IMR-90 (cell line): ENCODE results near the gene STARD13. TPM values are rescaled to one million over a fixed set of nuclear protein-coding genes. Genes with fewer than 3 reads are reported as not detected.

Experiments
- ATAC-seq: fragments of 200-7000 bp; cut with Tn5 transposase; 2 replicates; pipeline ENCODE4 v1.9.1; 2020; ENCODE audit warnings: low read depth, mild to moderate bottlenecking, moderate library complexity
- BruUV-seq: library from RNA; stranded (reverse); fragments of 400-500 nt; replicated peaks from 2 replicates; lab custom pipeline; 2021; lab: Mats Ljungman, UMichigan
- CTCF ChIA-PET: fragments of 300-600 bp; formaldehyde crosslinking; extraction: SDS; loops from one replicate; lab custom pipeline; 2021; ENCODE audit warnings: antibody characterized with exemption; lab: Yijun Ruan, JAX
- POLR2A ChIA-PET: fragments of 300-600 bp; sonication (Branson Sonifier 250); formaldehyde crosslinking; loops from one replicate; lab custom pipeline; 2022; ENCODE audit warnings: antibody characterized with exemption; ENCODE audit not compliant: unreplicated experiment; lab: Charles Lee
- DNase-seq: peaks from one replicate; pipeline ENCODE4 v3.0.0; 2013
- H2AFZ ChIP-seq: replicated peaks from 2 replicates; pipeline ENCODE3; 2013; ENCODE audit warnings: low read length, mild to moderate bottlenecking; ENCODE audit not compliant: poor library complexity
- H2AK5ac ChIP-seq: 2 replicates; pipeline ENCODE4 v1.6.1; 2013; ENCODE audit warnings: low read depth, low read length, inconsistent platforms
- H2AK9ac ChIP-seq: replicated peaks from 2 replicates; pipeline ENCODE3; 2013; ENCODE audit warnings: mild to moderate bottlenecking, low read depth, low read length, moderate library complexity; ENCODE audit not compliant: poor library complexity
- H2BK120ac ChIP-seq: 2 replicates; pipeline ENCODE4 v1.6.1; 2013; ENCODE audit warnings: low read depth, low read length, inconsistent platforms
- H2BK15ac ChIP-seq: 3 replicates; pipeline ENCODE4 v1.6.1; 2013; ENCODE audit warnings: low read depth, low read length, inconsistent platforms
- H2BK20ac ChIP-seq: 2 replicates; pipeline ENCODE4 v1.6.1; 2013; ENCODE audit warnings: low read depth, mild to moderate bottlenecking, inconsistent platforms, low read length, moderate library complexity
- H2BK5ac ChIP-seq: 2 replicates; pipeline ENCODE4 v1.6.1; 2013; ENCODE audit warnings: mild to moderate bottlenecking, low read depth, low read length, inconsistent platforms; ENCODE audit not compliant: poor library complexity, severe bottlenecking
- H3K14ac ChIP-seq: replicated peaks from 2 replicates; pipeline ENCODE4 v1.6.1; 2013; ENCODE audit warnings: low read depth, low read length, inconsistent platforms
- H3K18ac ChIP-seq: 2 replicates; pipeline ENCODE4 v1.6.1; 2013; ENCODE audit warnings: low read depth, low read length, control low read depth
- H3K23ac ChIP-seq: 2 replicates; pipeline ENCODE4 v1.6.1; 2013; ENCODE audit warnings: low read depth, low read length, inconsistent platforms
- H3K27ac ChIP-seq: 2 replicates; pipeline ENCODE4 v1.5.1; 2013; ENCODE audit warnings: mild to moderate bottlenecking, control low read depth, low read length; ENCODE audit not compliant: insufficient read depth
- H3K27me3 ChIP-seq: 2 replicates; pipeline ENCODE4 v1.6.1; 2013; ENCODE audit warnings: low read length; ENCODE audit not compliant: control insufficient read depth, insufficient read depth
- H3K36me3 ChIP-seq: 2 replicates; pipeline ENCODE4 v1.6.1; 2013; ENCODE audit warnings: low read length, mixed read lengths; ENCODE audit not compliant: control insufficient read depth, insufficient read depth
- H3K4ac ChIP-seq: 2 replicates; pipeline ENCODE4 v1.6.1; 2013; ENCODE audit warnings: low read depth, low read length, inconsistent platforms
- H3K4me1 ChIP-seq: 2 replicates; pipeline ENCODE4 v1.6.1; 2013; ENCODE audit warnings: low read length, mixed read lengths; ENCODE audit not compliant: control insufficient read depth, insufficient read depth
- H3K4me2 ChIP-seq: 2 replicates; pipeline ENCODE4 v1.6.1; 2013; ENCODE audit warnings: low read depth, mild to moderate bottlenecking, control low read depth, low read length, moderate library complexity
- H3K4me3 ChIP-seq: 2 replicates; pipeline ENCODE4 v1.5.1; 2013; ENCODE audit warnings: low read depth, mild to moderate bottlenecking, control low read depth, low read length, moderate library complexity; ENCODE audit not compliant: insufficient read depth
- H3K56ac ChIP-seq: 2 replicates; pipeline ENCODE4 v1.6.1; 2013; ENCODE audit warnings: low read length, inconsistent platforms; ENCODE audit not compliant: insufficient read depth; ENCODE audit errors: extremely low read depth
- H3K79me1 ChIP-seq, 2 experiments: 2 replicates each; pipeline ENCODE4 v1.6.1; 2013; ENCODE audit warnings: low read length in 2 of 2, inconsistent platforms in 1 of 2, low read depth in 1 of 2
- H3K9ac ChIP-seq: 2 replicates; pipeline ENCODE4 v1.6.1; 2013; ENCODE audit warnings: low read depth, low read length, control low read depth
- H3K9me1 ChIP-seq: 2 replicates; pipeline ENCODE4 v1.6.1; 2013; ENCODE audit warnings: low read length, inconsistent platforms; ENCODE audit not compliant: insufficient read depth
- H3K9me3 ChIP-seq: 2 replicates; pipeline ENCODE4 v1.6.1; 2013; ENCODE audit warnings: low read length; ENCODE audit not compliant: control insufficient read depth, insufficient read depth
- H4K20me1 ChIP-seq: 2 replicates; pipeline ENCODE4 v1.6.1; 2013; ENCODE audit warnings: low read length, inconsistent platforms; ENCODE audit not compliant: insufficient read depth
- H4K5ac ChIP-seq: 2 replicates; pipeline ENCODE4 v1.6.1; 2013; ENCODE audit warnings: mild to moderate bottlenecking, low read depth, low read length, control low read depth
- H4K8ac ChIP-seq, 2 experiments: 2 replicates each; pipeline ENCODE4 v1.6.1; 2013; ENCODE audit warnings: low read depth in 2 of 2, low read length in 2 of 2, control low read depth in 1 of 2, inconsistent platforms in 1 of 2
- H4K91ac ChIP-seq: 2 replicates; pipeline ENCODE4 v1.6.1; 2013; ENCODE audit warnings: low read depth, low read length, inconsistent platforms; ENCODE audit not compliant: insufficient read depth
- BHLHE40 ChIP-seq: fragments of 150-350 bp; IDR thresholded peaks from 2 replicates; pipeline ENCODE4 v1.6.1; 2016; ENCODE audit warnings: mild to moderate bottlenecking, low read depth, low read length
- CEBPB ChIP-seq: IDR thresholded peaks from 2 replicates; pipeline ENCODE4 v1.6.1; 2012; ENCODE audit warnings: low read depth, low read length, improper control_type of control experiment
- CHD1 ChIP-seq: IDR thresholded peaks from 2 replicates; pipeline ENCODE4 v1.6.1; 2012; ENCODE audit warnings: low read depth, low read length, improper control_type of control experiment
- CTCF ChIP-seq: conservative IDR thresholded peaks from 2 replicates; pipeline ENCODE4 v1.5.1; 2012; ENCODE audit warnings: mild to moderate bottlenecking, low read depth, low read length, improper control_type of control experiment
- FOS ChIP-seq: fragments of 150-350 bp; IDR thresholded peaks from 2 replicates; pipeline ENCODE4 v1.6.1; 2016; ENCODE audit warnings: low read depth, low read length
- MAFK ChIP-seq: IDR thresholded peaks from 2 replicates; pipeline ENCODE4 v1.6.1; 2012; ENCODE audit warnings: low read depth, low read length, improper control_type of control experiment
- MAZ ChIP-seq: IDR thresholded peaks from 2 replicates; pipeline ENCODE4 v1.6.1; 2012; ENCODE audit warnings: low read depth, mild to moderate bottlenecking, low read length, improper control_type of control experiment, moderate library complexity, borderline replicate concordance
- NFE2L2 ChIP-seq: fragments of 150-350 bp; IDR thresholded peaks from 2 replicates; pipeline ENCODE4 v1.6.1; 2016; ENCODE audit warnings: low read depth, mild to moderate bottlenecking, low read length
- POLR2A ChIP-seq: IDR thresholded peaks from 2 replicates; pipeline ENCODE4 v1.6.1; 2012; ENCODE audit warnings: mild to moderate bottlenecking, low read depth, low read length
- RAD21 ChIP-seq: IDR thresholded peaks from 2 replicates; pipeline ENCODE4 v1.6.1; 2012; ENCODE audit warnings: low read length, improper control_type of control experiment
- RCOR1 ChIP-seq: IDR thresholded peaks from 2 replicates; pipeline ENCODE4 v1.6.1; 2012; ENCODE audit warnings: mild to moderate bottlenecking, low read length, improper control_type of control experiment; ENCODE audit not compliant: insufficient replicate concordance
- WGBS, 2 experiments: methylation state at CpG; one replicate each; pipeline versions ENCODE4 v1.1.5 to v1.1.7; 2013; ENCODE audit warnings: missing lambda C conversion rate in 2 of 2; ENCODE audit not compliant: insufficient read length in 1 of 2; ENCODE audit errors: extremely low coverage in 2 of 2; 5-methylcytosine and 5-hydroxymethylcytosine counted together
- dilution Hi-C: fragments of 300-500 bp; cut with HindIII; formaldehyde crosslinking; loops from one replicate; pipeline ENCODE4 v1.14.3; 2018; ENCODE audit warnings: low sequenced_read_pairs; ENCODE audit not compliant: unreplicated experiment
- in situ Hi-C: fragments of 300-500 bp; cut with MboI; formaldehyde crosslinking; loops from 3 replicates; pipeline ENCODE4 v1.14.3; 2019; ENCODE audit warnings: low sequenced_read_pairs, inconsistent platforms, mixed read lengths
- intact Hi-C: fragments of 100-400 bp; cut with micrococcal nuclease; formaldehyde crosslinking; loops from 2 replicates; pipeline ENCODE4 v1.10.0; 2022
- polyA plus RNA-seq, 3 experiments: library from polyadenylated mRNA; depleted of rRNA; stranded (reverse); fragments of >200 nt; gene quantifications; 2 replicates each; pipeline ENCODE4 v1.2.3, GENCODE V29; 2012; ENCODE audit warnings: low replicate concordance in 1 of 3
- total RNA-seq: library from RNA; depleted of rRNA; stranded (reverse); fragments of >200 nt; gene quantifications from 2 replicates; pipeline ENCODE4 v1.2.3, GENCODE V29; 2012

Gene STARD13
- total and polyA plus RNA-seq, 2 of the 4 experiments (the other 2 are of a cell fraction): 23.6 to 46.6 TPM

GRCh38 chr13:33115274-33115673 lies 170.3 kb downstream of the STARD13 start:
- Histone ChIP-seq H3K27ac (no peak overlapping the region), H2AFZ (no peak overlapping the region), H2AK5ac (no peak overlapping the region), H3K4ac (no peak overlapping the region), H3K14ac (no peak overlapping the region), H4K8ac (no peak overlapping the region), H2BK15ac (no peak overlapping the region), H4K91ac (no peak overlapping the region), H3K36me3 (peaks cover 56% of the 10 kb centered on the region), H4K20me1 (no peaks in the 10 kb centered on the region), H3K27me3 (no peaks in the 10 kb centered on the region), H2BK5ac (no peak overlapping the region), H3K9ac (no peak overlapping the region), H2BK120ac (no peak overlapping the region), H3K56ac (no peak overlapping the region), H3K23ac (no peak overlapping the region), H3K79me1 (peaks cover 48 to 61% of the 10 kb centered on the region in 2 experiments), H3K9me3 (no peaks in the 10 kb centered on the region), H3K4me1 (peaks cover 30% of the 10 kb centered on the region), H3K4me2 (no peak overlapping the region), H3K18ac (no peak overlapping the region), H3K4me3 (no peak overlapping the region), H3K9me1 (peaks cover 35% of the 10 kb centered on the region), H4K5ac (no peak overlapping the region), H2AK9ac (no peak overlapping the region), H2BK20ac (no peak overlapping the region)
- ATAC-seq: no peak
- BruUV-seq: no TSS peak
- intact Hi-C loops: no loop called here
- ChIA-PET CTCF (no interaction called here), POLR2A (no interaction called here)
- no peak for TF ChIP-seq BHLHE40
- TF ChIP-seq MAZ: no peak
- TF ChIP-seq RCOR1: no peak
- TF ChIP-seq FOS: no peak
- TF ChIP-seq CEBPB: no peak
- TF ChIP-seq MAFK: no peak
- no peak for TF ChIP-seq NFE2L2
- no peak for TF ChIP-seq CHD1
- TF ChIP-seq CTCF: no peak
- TF ChIP-seq POLR2A: no peak
- no peak for TF ChIP-seq RAD21
- dilution Hi-C loops: no loop called here
- in situ Hi-C loops: no loop called here
- no peak for DNase-seq
- 100% methylated on average over 2 of the region's 2 CpGs; no CpG with 5 or more reads in 1 of the 2 experiments for WGBS, 2 experiments
